ENCODE results near the gene TENT4B.
"Not testable (repeated sequence)": the region's sequence is repeated elsewhere in the genome, so short reads cannot be mapped to it uniquely, and the experiment has no call there.

TENT4B gene

DNA sequence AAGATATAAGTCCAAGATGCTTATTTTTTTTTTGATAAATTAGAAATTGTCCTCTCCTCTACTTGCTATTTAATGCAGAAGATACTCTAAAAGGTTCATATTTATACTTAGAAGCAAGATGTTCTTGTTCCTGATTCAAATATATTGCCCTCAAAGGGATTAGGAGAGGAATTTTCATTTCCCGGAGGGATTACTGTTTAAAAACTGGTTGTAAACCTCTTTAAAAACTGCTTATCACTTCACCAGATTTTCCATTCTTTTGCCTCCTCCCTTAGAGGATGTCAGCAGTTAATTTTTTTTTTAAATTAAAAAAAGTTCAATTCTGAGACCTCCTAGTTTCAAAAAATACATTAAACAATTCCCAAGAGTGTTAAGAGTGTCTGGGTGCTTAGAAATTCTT, 2.8 kb downstream of the TENT4B start:
- no peak for DNase-seq

DNA sequence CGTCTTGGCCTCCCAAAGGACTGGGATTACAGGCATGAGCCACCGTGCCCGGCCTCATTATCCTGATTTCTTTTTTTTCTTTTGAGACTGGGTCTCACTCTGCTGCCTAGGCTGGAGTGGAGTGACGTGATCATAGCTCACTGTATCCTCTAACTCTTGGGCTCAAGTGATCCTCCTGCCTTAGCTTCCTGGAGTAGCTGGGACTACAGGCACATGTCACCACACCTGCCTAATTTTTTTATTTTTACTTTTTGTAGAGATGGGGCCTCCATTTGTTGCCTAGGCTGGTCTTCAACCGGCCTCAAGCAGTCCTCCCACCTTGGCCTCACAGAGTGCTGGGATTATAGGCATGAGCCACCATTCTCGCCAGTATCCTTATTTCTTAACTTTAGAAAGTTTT, 3.5 kb downstream of the TENT4B start:
- DNase-seq: no peak

DNA sequence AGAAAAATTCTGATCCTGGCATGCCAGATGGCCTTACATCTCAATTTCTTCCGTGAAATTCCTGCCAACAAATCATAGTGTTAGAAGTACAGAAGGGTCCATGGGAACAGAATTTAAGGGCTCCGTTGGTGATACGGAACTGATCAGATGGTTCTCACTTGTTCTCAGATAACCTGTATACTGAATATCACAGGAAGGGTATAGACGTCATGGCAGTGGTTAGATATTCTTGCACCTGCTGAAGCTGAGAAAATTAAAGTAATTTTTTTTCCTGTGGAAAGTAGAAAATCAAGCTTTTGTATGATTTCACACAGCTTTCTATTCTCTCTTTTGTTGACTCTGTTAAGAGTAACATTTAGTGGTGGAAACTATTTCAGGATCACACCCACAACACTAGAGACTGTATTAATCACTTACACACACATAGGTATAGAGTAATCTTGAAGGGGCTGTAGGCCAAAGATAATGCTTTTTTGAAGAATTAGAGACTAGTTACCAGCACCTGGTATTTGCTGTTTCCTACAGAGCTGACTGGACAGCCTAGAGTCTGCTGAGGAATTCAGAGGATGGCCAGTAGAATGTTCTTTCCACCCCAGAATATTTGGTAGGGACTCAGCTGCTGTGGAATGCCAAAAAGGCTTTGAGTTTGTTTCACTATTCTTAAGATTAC, 7.5 kb downstream of the TENT4B start:
- no peak for DNase-seq

DNA sequence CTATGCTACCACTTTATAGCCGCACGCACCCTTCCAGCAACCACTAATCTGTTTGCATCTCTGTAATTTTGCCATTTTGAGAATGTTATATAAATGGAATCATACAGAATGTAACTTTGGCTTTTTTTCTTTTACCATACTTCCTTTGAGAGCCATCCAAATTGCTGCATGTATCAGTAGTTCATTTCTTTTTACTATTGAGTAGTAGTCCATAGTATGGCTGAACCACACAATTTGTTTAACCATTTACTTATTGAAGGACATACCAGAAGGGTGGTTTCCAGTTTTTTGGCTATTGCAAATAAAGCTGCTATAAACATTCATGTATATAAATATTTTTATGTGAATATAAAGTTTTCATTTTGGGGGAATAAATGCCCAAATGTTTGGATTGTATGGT, 8.8 kb downstream of the TENT4B start:
- DNase-seq: no peak

DNA sequence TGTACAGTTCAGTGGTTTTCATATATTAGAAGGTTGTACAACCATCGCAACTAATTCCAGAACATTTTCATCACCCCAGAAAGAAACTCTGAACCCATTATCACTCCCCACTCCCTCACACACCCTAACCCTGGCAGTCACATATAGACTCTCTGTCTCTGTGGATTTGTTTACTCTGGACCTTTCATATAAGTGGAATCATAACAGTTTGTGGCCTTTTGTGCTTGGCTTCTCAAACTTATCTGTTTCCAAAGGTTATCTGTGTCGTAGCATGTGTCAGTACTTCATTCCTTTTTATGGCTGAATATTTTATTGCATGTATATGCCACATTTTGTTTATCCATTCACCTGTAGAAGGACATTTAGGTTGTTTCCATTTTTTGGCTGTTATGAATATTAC, 12.4 kb downstream of the TENT4B start:
- no peak for DNase-seq

DNA sequence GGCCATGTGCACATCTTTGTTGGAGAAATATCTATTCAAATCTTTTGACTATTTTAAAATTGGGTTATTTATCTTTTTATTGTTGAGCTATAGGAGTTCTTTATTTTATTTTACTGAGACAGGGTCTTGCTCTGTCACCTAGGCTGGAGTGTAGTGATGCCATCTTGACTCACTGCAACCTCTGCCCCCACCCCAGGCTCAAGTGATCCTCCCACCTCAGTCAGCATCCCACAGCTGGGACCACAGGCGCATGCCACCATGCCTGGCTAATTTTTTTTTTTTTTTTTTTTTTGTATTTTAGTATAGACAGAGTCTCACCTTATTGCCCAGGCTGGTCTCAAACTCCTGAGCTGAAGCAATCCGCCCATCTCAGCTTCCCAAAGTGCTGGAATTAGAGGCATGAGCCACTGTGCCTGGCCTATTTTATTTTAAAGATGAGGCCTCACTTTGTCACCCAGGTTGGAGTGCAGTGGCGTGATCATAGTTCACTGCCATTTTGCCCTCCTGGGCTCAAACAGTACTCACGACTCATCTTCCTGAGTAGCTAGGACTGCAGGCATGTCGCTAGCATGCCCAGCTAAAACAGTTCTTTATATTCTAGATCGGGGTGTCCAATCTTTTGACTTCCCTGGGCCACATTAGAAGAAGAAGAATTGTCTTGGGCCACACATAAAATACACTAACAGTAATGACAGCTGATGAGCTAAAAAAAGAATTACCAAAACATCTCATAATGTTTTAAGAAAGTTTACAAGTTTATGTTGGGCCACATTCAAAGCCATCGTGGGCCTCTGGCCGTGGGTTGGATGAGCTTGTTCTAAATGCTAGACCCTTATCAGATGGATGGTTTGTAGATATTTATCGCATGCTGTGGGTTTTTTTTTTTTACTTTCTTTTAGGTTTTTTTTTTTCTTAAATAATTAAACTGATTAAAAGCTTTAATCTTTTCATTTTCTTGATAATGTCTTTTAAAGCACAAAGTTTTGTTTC, 13.7 kb downstream of the TENT4B start:
- no peak for DNase-seq

DNA sequence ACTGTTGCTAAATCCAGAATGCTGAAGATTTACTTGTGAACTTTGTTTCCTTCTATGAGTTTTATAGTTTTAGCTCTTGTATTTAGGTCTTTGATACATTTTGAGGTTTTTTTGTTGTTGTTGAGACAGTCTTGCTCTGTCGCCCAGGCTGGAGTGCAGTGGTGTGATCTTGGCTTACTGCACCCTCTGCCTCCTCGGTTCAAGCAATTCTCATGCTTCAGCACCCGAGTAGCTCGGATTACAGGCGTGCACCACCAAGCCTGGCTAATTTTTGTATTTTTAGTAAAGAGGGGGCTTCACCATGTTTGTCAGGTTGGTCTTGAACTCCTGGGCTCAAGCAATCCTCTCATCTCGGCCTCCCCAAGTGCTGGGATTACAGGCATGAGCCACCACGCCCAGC, 14.4 kb downstream of the TENT4B start:
- no peak for DNase-seq

DNA sequence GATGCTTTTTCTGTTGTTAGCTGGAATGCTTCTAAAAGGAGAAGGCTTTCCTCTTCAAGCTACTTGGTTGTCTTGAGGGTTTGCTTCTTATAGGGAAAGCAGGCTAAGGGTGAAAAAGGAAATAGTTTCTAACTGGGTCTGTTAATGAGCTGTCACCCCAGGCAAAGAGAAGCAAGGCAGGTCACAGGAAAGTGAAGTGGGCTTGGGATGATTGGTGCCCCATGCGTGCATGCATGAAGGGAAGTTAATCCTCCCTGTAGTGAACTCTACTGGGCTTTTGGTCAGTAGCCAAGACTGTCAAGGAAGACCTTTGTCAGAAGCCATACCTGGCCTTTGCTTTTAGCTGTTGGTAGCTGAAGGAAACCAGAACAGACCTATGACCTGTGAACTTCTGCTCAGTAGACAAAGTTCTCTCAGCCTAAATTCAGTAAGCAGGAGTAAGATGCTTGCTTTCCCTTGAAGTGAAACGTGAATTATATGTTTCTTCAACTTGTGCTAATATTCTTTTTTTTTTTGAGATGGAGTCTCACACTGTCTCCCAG, 16.5 kb downstream of the TENT4B start:
- DNase-seq: no peak

DNA sequence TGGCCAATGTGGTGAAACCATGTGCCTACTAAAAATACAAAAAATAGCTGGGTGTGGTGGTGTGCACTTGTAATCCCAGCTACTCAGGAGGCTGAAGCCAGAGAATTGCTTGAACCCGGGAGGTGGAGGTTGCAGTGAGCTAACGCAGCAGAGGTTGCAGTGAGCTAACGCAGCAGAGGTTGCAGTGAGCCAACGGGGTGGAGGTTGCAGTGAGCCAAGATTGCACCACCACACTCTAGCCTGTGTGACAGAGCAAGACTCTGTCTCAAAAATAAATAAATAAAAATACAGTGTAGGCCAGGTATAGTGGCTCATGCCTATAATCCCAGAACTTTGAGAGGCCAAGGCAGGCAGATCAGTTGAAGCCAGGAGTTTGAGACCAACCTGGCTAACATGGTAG, 18.7 kb downstream of the TENT4B start:
- DNase-seq: not testable (repeated sequence)

DNA sequence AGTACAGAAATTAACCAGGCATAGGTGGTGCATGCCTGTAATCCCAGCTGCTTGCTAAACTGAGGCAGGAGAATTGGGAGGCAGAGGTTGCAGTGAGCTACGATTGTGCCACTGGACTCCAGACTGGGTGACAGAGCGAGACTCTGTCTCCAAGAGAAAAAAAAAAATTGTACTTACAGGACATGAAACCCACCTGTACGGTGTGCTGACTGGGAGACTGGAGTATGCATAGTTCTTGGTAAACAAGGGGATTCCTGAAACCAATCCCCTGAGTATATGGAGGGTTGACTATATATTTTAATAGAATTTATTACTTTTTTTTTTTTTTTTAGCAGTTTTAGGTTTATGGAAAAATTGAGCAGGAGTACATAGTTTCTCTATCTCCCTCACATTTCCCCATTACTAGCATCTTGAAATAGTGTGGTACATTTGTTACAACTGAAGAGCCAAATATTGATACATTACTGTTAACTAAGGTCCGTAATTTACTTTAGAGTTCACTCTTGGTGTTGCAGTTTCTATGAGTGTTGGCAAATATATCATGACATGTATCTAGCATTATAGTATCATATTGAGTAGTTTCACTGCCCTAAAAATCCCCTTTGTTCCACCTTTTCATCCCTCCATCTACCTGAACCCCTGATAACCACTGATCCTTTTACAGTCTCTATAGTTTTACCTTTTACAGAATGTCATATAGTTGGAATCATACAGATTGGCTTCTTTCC, 19.3 kb downstream of the TENT4B start:
- no peak for DNase-seq

DNA sequence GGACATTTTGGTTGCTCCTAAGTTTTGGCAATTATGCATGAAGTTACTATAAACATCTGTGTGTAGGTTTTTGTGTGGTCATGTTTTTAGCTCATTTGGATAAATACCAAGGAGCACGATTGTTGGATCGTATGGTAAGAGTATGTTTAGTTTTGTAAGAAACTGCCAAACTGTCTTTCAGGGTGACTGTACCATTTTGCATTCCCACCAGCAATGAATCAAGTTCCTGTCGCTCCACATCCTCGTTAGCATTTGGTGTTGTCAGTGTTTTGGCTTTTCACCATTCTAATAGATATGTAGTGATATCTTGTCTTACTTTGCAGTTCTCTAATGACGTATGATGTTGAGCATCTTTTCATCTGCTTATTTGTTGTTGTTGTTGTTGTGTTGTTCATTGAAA, 20.2 kb downstream of the TENT4B start:
- DNase-seq: no peak

DNA sequence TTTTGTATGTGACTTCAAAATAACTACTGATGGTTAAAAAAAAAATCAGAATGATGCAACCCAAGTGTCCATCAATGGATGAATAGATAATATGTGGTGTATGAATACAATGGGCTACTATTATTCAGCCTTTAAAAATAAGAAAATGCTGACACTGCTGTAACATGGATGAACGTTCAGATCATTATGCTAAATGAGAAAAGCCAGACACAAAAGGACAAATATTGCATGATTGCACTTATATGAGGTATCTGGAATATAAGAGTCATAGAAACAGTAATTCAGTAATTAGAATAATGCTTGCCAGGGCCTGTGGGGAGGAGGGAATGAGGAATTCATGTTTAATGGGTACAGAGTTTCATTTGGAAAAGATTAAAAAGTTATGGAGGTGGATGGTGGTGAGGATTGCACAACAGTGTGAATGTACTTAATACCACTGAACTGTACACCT, 25.4 kb downstream of the TENT4B start:
- DNase-seq: no peak

DNA sequence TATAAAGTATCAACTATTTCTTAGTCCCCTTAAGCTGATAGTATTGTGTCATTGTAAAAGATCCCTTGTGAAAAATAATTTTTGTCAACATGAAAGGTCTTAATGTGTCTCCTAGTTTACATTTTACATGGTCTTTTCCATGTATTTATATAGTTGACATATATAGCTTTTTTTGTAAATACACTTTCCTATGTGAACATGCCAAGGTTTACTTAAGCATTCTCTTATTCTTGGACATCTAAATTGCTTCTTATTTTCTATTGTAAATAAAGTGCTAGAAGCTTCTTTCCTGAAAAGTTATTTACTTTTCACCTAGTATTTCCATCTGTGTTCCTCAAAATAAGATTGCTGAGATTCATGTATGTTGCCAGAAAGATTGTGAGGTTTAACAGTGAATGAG, 29.3 kb downstream of the TENT4B start:
- DNase-seq: no peak

DNA sequence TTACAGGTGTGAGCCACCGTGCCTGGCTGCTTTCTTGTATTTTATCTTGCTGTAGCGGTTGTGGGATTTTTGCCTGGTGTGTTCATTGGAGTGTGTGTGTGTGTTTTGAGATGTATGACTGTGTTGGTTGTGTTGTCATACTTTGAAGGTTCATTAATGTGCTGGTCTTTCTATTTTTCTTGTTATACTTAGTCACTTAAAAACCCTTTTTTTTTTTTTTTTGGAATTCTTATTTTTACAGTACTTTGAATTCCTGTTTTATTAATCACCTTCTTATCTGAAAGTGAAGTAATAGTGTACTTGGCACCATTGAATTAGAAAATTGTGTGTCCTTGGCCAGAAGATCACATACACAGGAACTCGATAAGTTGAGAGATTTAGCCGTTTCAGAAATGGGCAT, 30.2 kb downstream of the TENT4B start:
- DNase-seq: no peak

DNA sequence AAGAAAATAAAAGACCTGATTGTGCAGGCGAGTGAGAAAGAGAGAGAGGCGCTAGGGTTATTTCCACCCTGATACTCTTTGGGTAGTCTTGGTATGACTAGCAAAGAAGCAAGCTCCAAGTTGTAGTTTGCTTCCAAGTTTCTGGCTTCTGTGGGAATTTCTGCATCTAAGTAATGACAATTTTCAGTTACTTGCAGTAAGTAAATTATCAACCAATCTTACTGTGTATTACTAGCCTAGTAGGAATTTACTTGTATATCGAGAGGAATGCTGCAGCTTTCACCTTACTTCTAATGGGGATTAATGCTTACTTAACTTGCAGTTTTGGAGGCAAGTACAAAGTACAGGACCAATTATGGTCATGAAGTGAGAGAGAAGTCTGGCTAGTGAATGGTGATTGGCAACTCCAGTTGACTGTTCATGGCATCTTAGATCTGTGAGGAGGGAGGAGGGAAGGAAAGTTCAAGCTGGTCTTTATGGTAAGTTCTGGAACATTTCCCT, 31.9 kb downstream of the TENT4B start:
- no peak for DNase-seq

DNA sequence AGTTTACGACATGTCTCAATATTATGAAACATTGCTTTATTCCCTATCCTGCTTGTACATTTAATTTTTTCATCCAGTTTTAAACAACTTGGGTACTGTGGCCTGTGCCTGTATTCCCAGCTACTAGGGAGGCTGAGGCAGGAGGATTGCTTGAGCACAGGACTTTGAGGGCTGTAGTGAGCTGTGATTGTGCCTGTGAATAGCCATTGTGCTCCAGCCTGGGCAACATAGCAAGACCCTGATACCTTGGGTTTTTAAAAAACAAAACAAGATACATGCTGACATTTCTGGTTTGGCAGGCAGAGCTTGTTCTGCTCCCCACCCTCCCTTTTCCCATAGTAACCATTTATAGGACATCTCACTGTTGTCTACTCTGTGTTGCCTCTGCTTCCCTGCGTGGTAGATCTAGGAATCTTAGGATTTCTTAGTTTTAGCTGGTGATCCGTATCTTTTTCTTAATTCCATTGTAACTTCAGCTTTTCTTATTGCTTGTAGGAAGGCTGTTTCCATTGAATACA, 35.6 kb downstream of the TENT4B start:
- no peak for DNase-seq

DNA sequence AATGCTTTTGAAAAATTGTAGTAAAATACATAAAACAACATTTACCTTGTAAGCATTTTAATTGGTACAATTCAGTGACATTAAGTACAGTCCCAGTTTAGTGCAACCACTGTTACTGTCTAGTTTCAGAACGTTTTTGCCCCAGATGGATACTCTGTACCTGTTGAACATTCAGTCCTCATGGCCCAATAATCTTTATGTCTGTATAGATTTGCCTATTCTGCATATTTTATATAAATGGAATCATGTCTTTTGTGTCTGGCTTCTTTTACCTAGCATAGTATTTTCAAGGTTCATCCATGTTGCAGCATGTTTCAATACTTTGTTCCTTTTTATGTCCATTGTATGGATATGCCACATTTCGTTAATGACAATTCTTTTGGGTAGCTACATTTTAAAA, 37.2 kb downstream of the TENT4B start:
- no peak for DNase-seq

DNA sequence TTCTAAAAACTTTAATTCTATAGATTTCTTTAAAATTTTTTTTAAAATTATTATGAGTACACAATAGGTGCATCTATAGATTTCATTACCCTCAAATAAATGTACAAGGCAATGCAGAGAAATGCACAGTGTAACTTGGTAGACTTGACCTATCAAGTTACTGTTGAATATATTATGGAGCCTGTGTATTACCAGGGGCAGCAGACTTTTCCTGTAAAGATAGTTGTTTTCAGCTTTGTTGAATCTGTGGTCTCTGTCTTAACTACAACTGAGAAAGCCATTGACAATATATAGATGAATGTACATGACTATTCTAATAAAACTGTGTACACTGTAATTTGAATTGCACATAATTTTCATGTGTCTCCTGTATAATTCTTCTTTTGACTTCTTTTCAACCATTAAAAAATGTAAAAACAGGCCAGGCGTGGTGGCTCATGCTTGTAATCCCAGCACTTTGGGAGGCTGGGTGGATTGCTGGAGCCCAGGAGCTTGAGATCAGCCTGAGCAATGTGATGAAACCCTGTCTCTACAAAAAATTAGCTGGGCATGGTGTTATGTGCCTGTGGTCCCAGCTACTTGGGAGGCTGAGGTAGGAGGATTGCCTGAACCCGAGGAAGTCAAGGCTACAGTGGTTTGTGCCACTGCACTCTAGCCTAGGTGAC, 39.4 kb downstream of the TENT4B start:
- DNase-seq: no peak

DNA sequence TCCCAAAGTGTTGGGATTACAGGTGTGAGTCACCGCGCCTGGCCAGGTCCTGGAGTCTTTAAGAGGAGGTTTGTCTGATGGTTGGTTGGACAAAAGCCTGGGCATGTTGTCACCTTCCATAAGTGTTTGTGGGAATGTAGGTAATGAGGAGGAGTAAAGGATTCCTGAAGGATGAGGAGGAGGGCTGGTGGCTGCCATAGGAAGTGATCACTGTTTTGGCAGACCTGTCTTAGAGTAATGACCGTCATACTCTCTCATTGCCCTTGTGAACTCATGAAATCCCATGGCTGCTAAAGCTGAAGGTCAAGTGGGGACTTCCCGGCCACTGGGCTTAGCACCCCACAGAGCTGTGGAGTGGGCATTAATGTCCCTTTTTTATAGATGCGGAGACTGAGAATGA, 40.5 kb downstream of the TENT4B start:
- DNase-seq: no peak

DNA sequence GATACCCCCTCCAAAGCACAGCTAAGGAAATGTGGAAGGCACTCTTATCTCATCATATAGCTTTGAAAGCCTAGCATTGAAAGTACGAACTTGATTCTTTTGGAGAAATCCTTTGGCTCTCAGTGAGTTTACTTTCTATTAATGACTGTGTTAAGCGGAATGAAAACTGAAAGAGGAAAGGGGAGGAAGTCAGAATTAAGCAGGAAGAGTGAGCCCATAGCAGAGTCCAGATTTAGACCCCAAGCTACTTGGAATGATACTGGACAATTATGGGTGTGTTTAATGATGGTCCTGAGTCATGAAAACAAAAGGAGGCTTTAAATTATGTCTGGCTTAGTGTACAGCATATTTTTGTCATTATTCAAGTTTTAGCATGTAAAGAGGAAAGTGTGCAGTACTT, 42.2 kb downstream of the TENT4B start:
- no peak for DNase-seq

DNA sequence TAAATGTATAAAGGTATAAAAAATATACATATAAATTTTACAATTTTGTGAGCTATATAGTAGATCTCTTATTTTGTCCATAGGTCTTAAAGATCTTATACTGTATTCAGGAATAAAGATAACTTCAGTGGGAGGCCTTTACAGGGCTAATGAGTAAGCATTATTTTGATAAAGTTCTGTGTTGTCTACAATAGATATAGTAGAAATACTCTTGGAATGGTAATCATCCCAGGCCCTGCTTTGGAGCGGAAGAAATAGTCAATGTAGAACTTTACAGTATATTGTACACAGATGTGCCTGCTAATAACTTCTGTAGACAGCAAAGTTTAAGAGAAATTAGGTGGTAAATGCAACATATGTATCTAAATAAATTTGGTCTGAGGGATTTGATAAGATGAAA, 42.6 kb downstream of the TENT4B start:
- DNase-seq: no peak

DNA sequence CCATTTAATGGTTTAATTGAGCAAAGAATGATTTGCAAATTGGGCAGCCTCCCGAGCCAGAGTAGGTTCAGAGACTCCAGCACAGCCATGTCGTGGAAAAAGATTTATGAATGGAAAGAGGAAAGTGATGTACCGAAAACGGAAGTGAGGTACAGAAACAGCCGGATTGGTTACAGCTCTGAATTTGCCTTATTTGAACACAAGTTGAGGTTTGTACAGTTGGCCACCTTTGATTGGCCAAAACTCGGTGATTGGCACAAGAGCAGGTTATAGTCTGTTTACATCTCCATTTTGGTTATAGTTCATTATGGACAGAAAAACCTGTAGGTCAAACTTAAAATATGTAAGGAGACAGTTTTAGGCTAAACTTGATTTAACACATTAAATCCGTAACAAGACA, 44.5 kb downstream of the TENT4B start:
- no peak for DNase-seq
